Activated CD8-positive, alpha-beta T cell treated with anti-CD3 and anti-CD28 coated beads for 36 hours (primary cell): ENCODE data around the gene CIROP. TPM values are rescaled to one million over a fixed set of nuclear protein-coding genes. Genes with fewer than 3 reads are reported as not detected.

ENCODE experiments used
- ATAC-seq: fragments of 200-7000 bp; cut with Tn5 transposase; one replicate; pipeline ENCODE4 v1.10.0; 2021; ENCODE audit warnings: mild to moderate bottlenecking, moderate library complexity
- CTCF ChIA-PET: fragments of 350-600 bp; sonication (Branson Sonifier 250); formaldehyde crosslinking; loops from one replicate; lab custom pipeline; 2021; ENCODE audit warnings: antibody characterized with exemption; lab: Charles Lee
- POLR2A ChIA-PET: fragments of 350-600 bp; sonication (Branson Sonifier 250); formaldehyde crosslinking; loops from one replicate; lab custom pipeline; 2021; ENCODE audit warnings: antibody characterized with exemption; lab: Charles Lee
- DNase-seq: peaks from one replicate; pipeline ENCODE4 v3.0.0-alpha.2; 2020
- H3K27ac Mint-ChIP-seq: one replicate; pipeline ENCODE4 v1.8.0; 2021; ENCODE audit warnings: mild to moderate bottlenecking, mixed read lengths
- H3K27me3 Mint-ChIP-seq: one replicate; pipeline ENCODE4 v1.8.0; 2021; ENCODE audit warnings: mixed read lengths
- H3K36me3 Mint-ChIP-seq: one replicate; pipeline ENCODE4 v1.8.0; 2021; ENCODE audit warnings: low read depth, mixed read lengths
- H3K4me1 Mint-ChIP-seq: one replicate; pipeline ENCODE4 v1.8.0; 2021; ENCODE audit warnings: low read depth, mixed read lengths
- H3K4me3 Mint-ChIP-seq: one replicate; pipeline ENCODE4 v1.8.0; 2021; ENCODE audit warnings: mild to moderate bottlenecking, moderate library complexity, mixed read lengths
- H3K9me3 Mint-ChIP-seq: one replicate; pipeline ENCODE4 v1.8.0; 2021; ENCODE audit warnings: mixed read lengths
- intact Hi-C: fragments of 100-400 bp; cut with micrococcal nuclease; formaldehyde crosslinking; loops from one replicate; pipeline ENCODE4 v1.10.0; 2022
- total RNA-seq, 2 experiments: library from RNA; stranded (reverse); gene quantifications; one replicate each; pipeline ENCODE4 v1.2.3, GENCODE V29; 2021
- TF ChIP-seq, protein P1 (sequence below): fragments of 200-600 bp; IDR thresholded peaks from one replicate; pipeline ENCODE4 v1.8.0; 2022; ENCODE audit warnings: antibody characterized with exemption, mild to moderate bottlenecking

Gene CIROP
- total RNA-seq, 2 experiments from 2014 or later: not detected

DNA sequence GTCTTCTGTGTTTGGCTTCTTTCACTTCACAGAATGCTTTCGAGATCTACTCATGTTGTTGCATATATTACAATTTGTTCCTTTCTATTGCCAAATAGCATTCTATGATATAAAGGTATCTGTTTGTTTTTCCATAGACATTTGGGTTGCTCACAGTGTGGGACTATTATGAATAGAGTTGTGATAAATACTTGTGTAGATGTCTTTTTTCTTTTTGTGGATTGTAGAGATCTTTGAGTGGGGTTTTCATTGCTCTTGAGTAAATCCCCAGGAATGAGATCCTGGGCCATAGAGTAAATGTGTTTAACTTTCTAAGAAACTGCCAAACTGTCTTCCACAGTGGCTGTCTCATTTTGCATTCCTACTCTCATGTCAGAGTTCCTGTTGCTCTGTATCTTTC, 39.1 kb upstream of the CIROP start:
- Mint-ChIP-seq H3K27me3 (peaks cover 3% of the 10 kb centered on the region), H3K36me3 (no peaks in the 10 kb centered on the region), H3K9me3 (no peaks in the 10 kb centered on the region), H3K4me3 (no peak overlapping the region), H3K4me1 (no peaks in the 10 kb centered on the region), H3K27ac (no peak overlapping the region)
- ATAC-seq (no peak), DNase-seq (no peak)
- intact Hi-C loops: no loop called here
- ChIA-PET POLR2A (no interaction called here), CTCF (interaction anchor here (1.3 kb wide), 1 partner anchor 23 kb away, joined by 5 read pairs; no protein-coding TSS in a partner anchor)
- TF ChIP-seq, protein P1, sequence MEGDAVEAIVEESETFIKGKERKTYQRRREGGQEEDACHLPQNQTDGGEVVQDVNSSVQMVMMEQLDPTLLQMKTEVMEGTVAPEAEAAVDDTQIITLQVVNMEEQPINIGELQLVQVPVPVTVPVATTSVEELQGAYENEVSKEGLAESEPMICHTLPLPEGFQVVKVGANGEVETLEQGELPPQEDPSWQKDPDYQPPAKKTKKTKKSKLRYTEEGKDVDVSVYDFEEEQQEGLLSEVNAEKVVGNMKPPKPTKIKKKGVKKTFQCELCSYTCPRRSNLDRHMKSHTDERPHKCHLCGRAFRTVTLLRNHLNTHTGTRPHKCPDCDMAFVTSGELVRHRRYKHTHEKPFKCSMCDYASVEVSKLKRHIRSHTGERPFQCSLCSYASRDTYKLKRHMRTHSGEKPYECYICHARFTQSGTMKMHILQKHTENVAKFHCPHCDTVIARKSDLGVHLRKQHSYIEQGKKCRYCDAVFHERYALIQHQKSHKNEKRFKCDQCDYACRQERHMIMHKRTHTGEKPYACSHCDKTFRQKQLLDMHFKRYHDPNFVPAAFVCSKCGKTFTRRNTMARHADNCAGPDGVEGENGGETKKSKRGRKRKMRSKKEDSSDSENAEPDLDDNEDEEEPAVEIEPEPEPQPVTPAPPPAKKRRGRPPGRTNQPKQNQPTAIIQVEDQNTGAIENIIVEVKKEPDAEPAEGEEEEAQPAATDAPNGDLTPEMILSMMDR: no peak

DNA sequence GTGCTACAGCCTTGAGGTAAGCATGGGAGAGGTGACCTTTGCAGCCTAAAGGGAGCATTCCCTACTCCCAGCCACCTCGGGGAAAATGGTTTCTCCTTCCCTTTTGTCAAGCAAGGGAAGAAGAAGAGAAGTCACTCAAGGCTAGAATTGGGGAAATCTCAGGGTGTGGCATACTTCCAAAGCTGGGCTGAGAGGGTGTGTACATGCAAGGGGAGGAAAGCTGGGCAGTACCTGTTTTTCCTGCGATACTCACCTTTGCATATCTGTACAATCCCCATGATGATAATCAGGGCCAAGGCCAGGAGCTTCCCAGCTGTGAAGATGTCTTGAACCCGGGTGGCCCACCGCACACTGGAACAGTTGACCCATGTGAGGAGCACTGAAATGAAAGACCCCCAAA, 38.0 kb upstream of the CIROP start:
- no peak overlapping the region for H3K4me3 Mint-ChIP-seq
- H3K36me3 Mint-ChIP-seq: no peaks in the 10 kb centered on the region
- ChIA-PET POLR2A (interaction anchor here (0.5 kb wide), 1 partner anchor 33 kb away, joined by 3 read pairs; no protein-coding TSS in a partner anchor), CTCF (interaction anchor here (1.3 kb wide), 1 partner anchor 22 kb away, joined by 5 read pairs; no protein-coding TSS in a partner anchor)
- no peak for DNase-seq
- no peak overlapping the region for H3K27ac Mint-ChIP-seq
- no peak for ATAC-seq
- no peaks in the 10 kb centered on the region for H3K4me1 Mint-ChIP-seq
- H3K9me3 Mint-ChIP-seq: no peaks in the 10 kb centered on the region
- peaks cover 3% of the 10 kb centered on the region for H3K27me3 Mint-ChIP-seq
- TF ChIP-seq, protein P1: no peak
- intact Hi-C loops: no loop called here

DNA sequence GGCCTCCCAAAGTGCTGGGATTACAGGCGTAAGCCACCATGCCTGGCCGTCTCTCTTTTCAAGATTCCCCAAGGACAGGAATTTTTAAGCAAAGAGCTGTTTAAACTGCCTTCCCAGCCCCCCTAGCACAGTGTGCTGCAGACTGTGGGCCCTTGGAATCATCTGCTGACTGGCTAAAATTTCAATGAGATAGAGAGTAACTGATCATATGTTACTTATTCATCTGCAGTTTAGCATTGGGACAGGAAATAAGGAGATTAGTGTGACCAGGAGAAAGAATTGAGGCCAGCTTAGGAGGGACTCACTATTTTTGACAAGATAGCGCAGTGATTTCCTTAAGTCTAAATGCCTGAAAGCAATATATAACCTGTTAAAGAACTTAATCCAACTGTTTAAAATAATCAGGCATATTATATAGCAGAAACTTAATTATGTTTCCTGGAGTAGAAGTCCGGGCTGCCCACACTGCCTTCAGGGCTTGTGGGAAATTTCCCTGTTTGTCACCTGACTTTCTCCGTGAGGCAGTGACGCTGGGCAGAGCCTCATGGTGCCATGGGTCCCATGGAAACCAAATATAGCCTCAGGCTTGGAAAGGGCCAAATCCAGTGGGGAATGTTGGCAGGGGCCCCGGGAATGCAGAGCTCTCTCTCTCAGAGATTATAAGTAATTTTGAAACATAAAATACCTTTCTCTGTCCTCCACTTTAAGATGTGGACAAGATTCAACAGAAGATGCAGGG, 37.1 kb upstream of the CIROP start:
- no peak overlapping the region for H3K27ac Mint-ChIP-seq
- POLR2A ChIA-PET: no interaction called here
- H3K9me3 Mint-ChIP-seq: no peaks in the 10 kb centered on the region
- ATAC-seq: no peak
- intact Hi-C loops: no loop called here
- TF ChIP-seq, protein P1: no peak
- H3K4me1 Mint-ChIP-seq: no peaks in the 10 kb centered on the region
- no peak overlapping the region for H3K4me3 Mint-ChIP-seq
- DNase-seq: no peak
- CTCF ChIA-PET: no interaction called here
- no peaks in the 10 kb centered on the region for H3K27me3 Mint-ChIP-seq
- no peaks in the 10 kb centered on the region for H3K36me3 Mint-ChIP-seq

DNA sequence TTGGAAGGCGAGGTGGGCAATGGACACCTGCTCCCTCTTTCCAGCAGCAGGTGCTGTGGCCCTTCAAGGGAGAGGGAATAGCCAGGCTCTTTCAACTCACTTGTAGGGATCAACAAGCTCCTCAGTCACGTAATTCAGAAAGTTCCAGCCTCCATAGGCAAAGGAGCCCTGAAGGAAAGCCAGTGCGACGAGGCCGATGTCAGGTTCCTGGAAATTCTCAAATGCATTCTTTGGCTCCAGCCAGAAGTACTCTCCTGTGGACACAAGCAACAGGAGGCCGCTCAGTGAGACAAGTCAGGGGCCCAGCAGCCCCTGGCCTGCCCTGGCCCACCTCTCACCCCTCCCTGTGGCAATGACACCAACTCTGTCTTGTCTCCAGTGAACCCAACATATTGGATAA, 35.6 kb upstream of the CIROP start:
- no peaks in the 10 kb centered on the region for H3K9me3 Mint-ChIP-seq
- no peak for ATAC-seq
- H3K36me3 Mint-ChIP-seq: no peaks in the 10 kb centered on the region
- H3K27ac Mint-ChIP-seq: no peak overlapping the region
- intact Hi-C loops: no loop called here
- no peaks in the 10 kb centered on the region for H3K4me1 Mint-ChIP-seq
- TF ChIP-seq, protein P1: no peak
- ChIA-PET POLR2A (no interaction called here), CTCF (no interaction called here)
- no peaks in the 10 kb centered on the region for H3K27me3 Mint-ChIP-seq
- no peak for DNase-seq
- H3K4me3 Mint-ChIP-seq: no peak overlapping the region

DNA sequence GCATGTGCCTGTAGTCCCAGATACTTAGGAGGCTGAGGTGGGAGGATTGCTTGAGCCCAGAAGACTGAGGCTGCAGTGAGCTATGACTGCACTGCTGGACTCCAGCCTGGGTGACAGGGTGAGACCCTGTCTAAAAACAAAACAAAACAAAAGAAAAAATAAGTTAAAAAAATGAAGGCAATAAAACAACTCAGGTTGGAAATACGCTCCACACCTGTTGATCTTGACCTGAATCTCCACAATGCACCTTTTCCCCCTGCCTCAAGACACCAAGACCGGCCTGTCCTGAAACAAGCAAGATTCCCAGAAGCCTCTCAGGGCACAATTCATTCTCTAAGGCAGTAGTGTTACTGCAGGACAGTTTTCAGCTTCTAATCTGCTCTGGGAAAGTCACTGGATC, 35.1 kb upstream of the CIROP start:
- TF ChIP-seq, protein P1: no peak
- intact Hi-C loops: no loop called here
- Mint-ChIP-seq H3K4me3 (no peak overlapping the region), H3K4me1 (no peaks in the 10 kb centered on the region), H3K27me3 (no peaks in the 10 kb centered on the region), H3K27ac (no peak overlapping the region), H3K9me3 (no peaks in the 10 kb centered on the region), H3K36me3 (no peaks in the 10 kb centered on the region)
- DNase-seq: no peak
- CTCF ChIA-PET: no interaction called here
- ATAC-seq: no peak
- POLR2A ChIA-PET: no interaction called here
